Suprapubic skin (tissue), 4 donors: ENCODE data around the gene MAP4K5. TPM values are rescaled to one million over a fixed set of nuclear protein-coding genes. Genes with fewer than 3 reads are reported as not detected.

Source experiments
- DNase-seq, 2 donors: peaks; one replicate each; pipeline ENCODE4 v3.0.0-alpha.2; 2019; ENCODE audit warnings: low spot score in 2 of 2
- H3K27ac ChIP-seq: fragments of 200-600 bp; sonication (generic); one replicate; pipeline ENCODE4 v1.5.1; 2019
- H3K27me3 ChIP-seq: fragments of 200-600 bp; sonication (generic); one replicate; pipeline ENCODE4 v1.5.1; 2019
- H3K36me3 ChIP-seq: fragments of 200-600 bp; sonication (generic); one replicate; pipeline ENCODE4 v1.5.1; 2019
- H3K4me1 ChIP-seq: fragments of 200-600 bp; sonication (generic); one replicate; pipeline ENCODE4 v1.5.1; 2019
- H3K4me3 ChIP-seq: fragments of 200-600 bp; sonication (generic); one replicate; pipeline ENCODE4 v1.5.1; 2019; ENCODE audit warnings: mild to moderate bottlenecking
- H3K9me3 ChIP-seq: fragments of 200-600 bp; sonication (generic); one replicate; pipeline ENCODE4 v1.5.1; 2019
- EP300 ChIP-seq: sonication (generic); formaldehyde crosslinking; IDR thresholded peaks from one replicate; pipeline ENCODE4 v1.6.1; 2017; ENCODE audit warnings: antibody characterized with exemption
- POLR2A ChIP-seq, 2 donors: fragments of 450-650 bp; IDR thresholded peaks; one replicate each; pipeline ENCODE4 v1.6.1; 2017; ENCODE audit warnings: antibody characterized with exemption in 2 of 2, mild to moderate bottlenecking in 2 of 2, moderate library complexity in 2 of 2
- POLR2AphosphoS5 ChIP-seq, 3 donors: sonication (generic); formaldehyde crosslinking; IDR thresholded peaks; one replicate each; pipeline ENCODE4 v1.6.1; 2017; ENCODE audit warnings: antibody characterized with exemption in 3 of 3
- WGBS: methylation state at CpG from one replicate; pipeline ENCODE4 v1.1.5; 2018; 5-methylcytosine and 5-hydroxymethylcytosine counted together
- total RNA-seq, 4 donors: library from RNA; depleted of rRNA; stranded (reverse); fragments of >200 nt; gene quantifications; one replicate each; pipeline ENCODE4 v1.1.0, GENCODE V29; 2016
- TF ChIP-seq, protein P1 (sequence below), 2 donors: fragments of 200-600 bp in 1 of 2; fragments of 450-650 bp in 1 of 2; sonication (generic) in 1 of 2; IDR thresholded peaks; one replicate each; pipeline ENCODE4 v1.5.1; 2016 to 2019; ENCODE audit warnings: antibody characterized with exemption in 2 of 2, mild to moderate bottlenecking in 1 of 2, moderate library complexity in 1 of 2

MAP4K5 gene
- total RNA-seq, 4 donors from 2014 or later = 109 to 226 (median 125) TPM

DNA sequence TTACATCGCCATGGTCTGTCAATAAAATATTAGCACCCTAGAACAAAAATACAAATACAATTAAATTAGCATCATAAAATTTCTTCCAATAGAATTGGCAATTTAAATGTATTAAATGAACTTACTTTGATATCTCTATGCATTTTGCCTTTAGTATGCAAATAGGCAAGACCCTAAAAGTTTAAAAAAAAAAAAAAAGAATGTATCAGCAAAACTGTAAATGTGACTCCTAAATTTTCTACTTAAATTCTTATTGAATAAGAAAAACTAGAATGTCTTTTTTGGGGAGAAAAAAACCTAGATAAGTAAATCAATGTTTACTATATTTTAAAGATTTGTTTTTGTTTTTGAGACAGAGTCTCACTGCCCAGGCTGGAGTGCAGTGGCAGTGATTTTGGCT, 56.2 kb downstream of the MAP4K5 start:
- Histone ChIP-seq H3K27me3 (no peaks in the 10 kb centered on the region), H3K27ac (no peak overlapping the region), H3K4me3 (no peak overlapping the region), H3K36me3 (peaks cover 51% of the 10 kb centered on the region), H3K9me3 (no peaks in the 10 kb centered on the region), H3K4me1 (no peaks in the 10 kb centered on the region)
- TF ChIP-seq POLR2AphosphoS5 (IDR thresholded peaks at IDR 0.05) (no peak), POLR2A (IDR thresholded peaks at IDR 0.05) (no peak), EP300 (no peak)
- TF ChIP-seq, protein P1, sequence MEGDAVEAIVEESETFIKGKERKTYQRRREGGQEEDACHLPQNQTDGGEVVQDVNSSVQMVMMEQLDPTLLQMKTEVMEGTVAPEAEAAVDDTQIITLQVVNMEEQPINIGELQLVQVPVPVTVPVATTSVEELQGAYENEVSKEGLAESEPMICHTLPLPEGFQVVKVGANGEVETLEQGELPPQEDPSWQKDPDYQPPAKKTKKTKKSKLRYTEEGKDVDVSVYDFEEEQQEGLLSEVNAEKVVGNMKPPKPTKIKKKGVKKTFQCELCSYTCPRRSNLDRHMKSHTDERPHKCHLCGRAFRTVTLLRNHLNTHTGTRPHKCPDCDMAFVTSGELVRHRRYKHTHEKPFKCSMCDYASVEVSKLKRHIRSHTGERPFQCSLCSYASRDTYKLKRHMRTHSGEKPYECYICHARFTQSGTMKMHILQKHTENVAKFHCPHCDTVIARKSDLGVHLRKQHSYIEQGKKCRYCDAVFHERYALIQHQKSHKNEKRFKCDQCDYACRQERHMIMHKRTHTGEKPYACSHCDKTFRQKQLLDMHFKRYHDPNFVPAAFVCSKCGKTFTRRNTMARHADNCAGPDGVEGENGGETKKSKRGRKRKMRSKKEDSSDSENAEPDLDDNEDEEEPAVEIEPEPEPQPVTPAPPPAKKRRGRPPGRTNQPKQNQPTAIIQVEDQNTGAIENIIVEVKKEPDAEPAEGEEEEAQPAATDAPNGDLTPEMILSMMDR (IDR thresholded peaks at IDR 0.05) = no peak
- WGBS = 97% methylated on average over 1 of the region's 1 CpG
- DNase-seq = no peak

DNA sequence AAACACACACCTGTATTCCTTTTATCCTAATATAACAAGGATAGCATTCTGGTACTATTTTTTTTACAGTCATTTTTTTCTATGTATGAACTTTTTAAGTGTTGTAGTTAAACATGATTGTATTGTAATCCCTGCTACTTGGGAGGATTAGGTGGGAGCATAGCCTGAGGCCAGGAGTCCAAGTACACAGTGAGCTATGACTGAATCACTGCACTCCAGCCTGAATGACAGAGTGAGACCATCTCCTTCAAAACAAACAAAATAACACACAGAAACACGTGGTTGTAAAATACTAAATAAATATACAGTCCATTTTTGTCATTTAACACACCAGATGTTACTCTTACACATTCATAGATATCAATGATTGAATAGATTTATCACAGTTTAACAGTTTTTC, 56.9 kb downstream of the MAP4K5 start:
- TF ChIP-seq POLR2AphosphoS5 (IDR thresholded peaks at IDR 0.05) = no peak
- TF ChIP-seq, protein P1 (IDR thresholded peaks at IDR 0.05) = no peak
- TF ChIP-seq POLR2A (IDR thresholded peaks at IDR 0.05) = no peak
- TF ChIP-seq EP300 = no peak
- no peaks in the 10 kb centered on the region for H3K4me1 ChIP-seq
- no peak for DNase-seq
- H3K9me3 ChIP-seq = no peaks in the 10 kb centered on the region
- WGBS = 53% methylated on average over 1 of the region's 1 CpG
- no peak overlapping the region for H3K27ac ChIP-seq
- no peak overlapping the region for H3K4me3 ChIP-seq
- H3K36me3 ChIP-seq = peaks cover 58% of the 10 kb centered on the region
- no peaks in the 10 kb centered on the region for H3K27me3 ChIP-seq

DNA sequence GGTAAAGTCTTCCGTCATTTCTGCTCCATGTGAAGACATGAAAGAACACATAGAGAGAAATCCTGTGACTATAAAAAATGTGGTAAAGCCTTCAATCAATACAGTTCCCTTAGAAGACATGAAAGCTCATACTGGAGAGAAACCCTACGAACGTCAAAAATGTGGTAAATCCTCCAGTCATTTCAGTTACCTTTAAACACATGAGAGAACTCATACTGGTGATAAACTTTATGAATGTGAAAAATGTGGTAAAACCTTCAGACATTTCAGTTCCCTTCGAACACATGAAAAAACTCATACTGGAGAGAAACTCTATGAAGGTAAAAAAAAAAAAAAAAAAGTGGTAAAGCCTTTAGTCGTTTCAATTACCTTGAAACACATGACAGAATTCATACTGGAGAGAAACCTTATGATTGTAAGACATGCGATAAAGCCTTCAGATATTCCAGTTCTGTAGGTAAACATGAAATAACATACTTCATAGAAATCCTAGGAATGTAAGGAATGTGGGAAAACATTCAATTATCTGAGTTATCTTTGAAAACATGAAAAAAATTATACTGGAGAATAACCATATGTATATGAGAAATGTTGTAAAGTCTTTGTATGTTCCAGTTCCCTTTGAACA, 60.4 kb downstream of the MAP4K5 start:
- H3K9me3 ChIP-seq = no peaks in the 10 kb centered on the region
- no peak for DNase-seq
- H3K36me3 ChIP-seq = peaks cover 77% of the 10 kb centered on the region
- H3K4me3 ChIP-seq = no peak overlapping the region
- H3K27ac ChIP-seq = no peak overlapping the region
- WGBS = 76% methylated on average over 6 of the region's 6 CpGs
- H3K27me3 ChIP-seq = no peaks in the 10 kb centered on the region
- TF ChIP-seq POLR2A (IDR thresholded peaks at IDR 0.05) (no peak), POLR2AphosphoS5 (IDR thresholded peaks at IDR 0.05) (no peak), EP300 (no peak)
- TF ChIP-seq, protein P1 (IDR thresholded peaks at IDR 0.05) = no peak
- no peaks in the 10 kb centered on the region for H3K4me1 ChIP-seq

DNA sequence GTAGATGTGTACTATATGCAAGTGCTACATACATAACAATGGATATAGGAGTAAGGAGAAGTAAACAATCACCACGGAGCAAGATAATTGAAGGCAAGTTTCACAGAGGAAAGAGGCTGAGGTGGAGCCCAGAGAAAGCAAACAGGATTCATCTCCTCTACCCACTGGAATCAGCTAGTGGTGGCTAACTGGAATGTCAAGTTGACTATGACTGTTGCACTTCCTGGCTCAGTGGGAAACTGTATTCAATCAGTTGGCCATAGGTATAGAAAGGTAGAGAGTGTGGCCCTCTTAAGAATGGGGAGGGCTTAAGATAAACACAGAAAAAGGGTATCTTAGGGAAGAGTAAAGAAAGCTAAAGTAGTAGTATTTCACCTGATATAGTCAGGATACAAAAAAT, 62.4 kb downstream of the MAP4K5 start:
- H3K4me1 ChIP-seq = no peaks in the 10 kb centered on the region
- no peak overlapping the region for H3K4me3 ChIP-seq
- H3K9me3 ChIP-seq = no peaks in the 10 kb centered on the region
- 63% methylated on average over 1 of the region's 1 CpG for WGBS
- no peaks in the 10 kb centered on the region for H3K27me3 ChIP-seq
- TF ChIP-seq, protein P1 (IDR thresholded peaks at IDR 0.05) = no peak
- TF ChIP-seq EP300 = no peak
- TF ChIP-seq POLR2A (IDR thresholded peaks at IDR 0.05) = no peak
- TF ChIP-seq POLR2AphosphoS5 (IDR thresholded peaks at IDR 0.05) = no peak
- no peak overlapping the region for H3K27ac ChIP-seq
- H3K36me3 ChIP-seq = peaks cover 83% of the 10 kb centered on the region
- no peak for DNase-seq

DNA sequence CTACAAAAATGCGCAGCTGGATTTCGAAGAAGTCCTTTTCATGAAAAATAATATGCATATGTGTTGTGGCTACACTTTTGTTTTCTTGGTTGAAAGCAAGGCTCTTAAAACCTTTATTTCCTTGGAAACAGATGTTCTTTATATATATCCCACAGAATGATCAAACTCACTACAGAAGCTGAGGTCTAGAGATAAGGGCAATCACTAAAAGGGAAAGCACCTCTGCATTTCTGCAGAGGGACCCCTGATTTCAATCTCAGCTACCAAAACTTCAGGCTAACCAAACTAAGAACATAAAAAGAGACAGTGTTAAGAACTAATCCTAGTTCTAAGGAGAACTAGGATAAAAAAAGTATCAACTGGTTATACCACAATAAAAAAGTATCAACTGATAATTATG, 70.3 kb downstream of the MAP4K5 start:
- Histone ChIP-seq H3K4me3 (no peak overlapping the region), H3K9me3 (no peaks in the 10 kb centered on the region), H3K36me3 (peaks cover 62% of the 10 kb centered on the region), H3K27me3 (no peaks in the 10 kb centered on the region), H3K27ac (no peak overlapping the region), H3K4me1 (no peaks in the 10 kb centered on the region)
- TF ChIP-seq EP300 = no peak
- TF ChIP-seq POLR2AphosphoS5 (IDR thresholded peaks at IDR 0.05) = no peak
- TF ChIP-seq POLR2A (IDR thresholded peaks at IDR 0.05) = no peak
- TF ChIP-seq, protein P1 (IDR thresholded peaks at IDR 0.05) = no peak
- WGBS = 95% methylated on average over 2 of the region's 2 CpGs
- no peak for DNase-seq
